Heart left ventricle (tissue), 16 donors: ENCODE data around the gene SYAP1. TPM values are rescaled to one million over a fixed set of nuclear protein-coding genes. Genes with fewer than 3 reads are reported as not detected.

ENCODE experiments used
- ATAC-seq, 4 donors: fragments of 200-7000 bp; cut with Tn5 transposase; one replicate each; pipeline ENCODE4 v1.9.1; 2020 to 2022; ENCODE audit warnings: moderate library complexity in 4 of 4, mild to moderate bottlenecking in 3 of 4, moderate number of reproducible peaks in 1 of 4
- DNase-seq, 5 donors: peaks; one replicate each; pipeline ENCODE4 v3.0.0-alpha.2; 2020
- H3K27ac ChIP-seq, 12 donors: fragments of 200-600 bp; sonication (generic) in 4 of 12; one replicate each; pipeline versions ENCODE4 v1.5.0 to v1.8.0; 2016 to 2022; ENCODE audit warnings: mild to moderate bottlenecking in 2 of 12
- H3K27me3 ChIP-seq, 9 donors: fragments of 200-600 bp; sonication (generic) in 2 of 9; one replicate each; pipeline versions ENCODE4 v1.5.1 to v1.8.0; 2016 to 2022; ENCODE audit warnings: mild to moderate bottlenecking in 3 of 9
- H3K36me3 ChIP-seq, 9 donors: fragments of 200-600 bp; sonication (generic) in 2 of 9; one replicate each; pipeline versions ENCODE4 v1.5.0 to v1.8.0; 2018 to 2022; ENCODE audit warnings: mild to moderate bottlenecking in 2 of 9
- H3K4me1 ChIP-seq, 12 donors: fragments of 200-600 bp; sonication (generic) in 4 of 12; one replicate each; pipeline versions ENCODE4 v1.5.0 to v1.8.0; 2016 to 2022; ENCODE audit warnings: mild to moderate bottlenecking in 3 of 12
- H3K4me3 ChIP-seq, 12 donors: fragments of 200-600 bp; sonication (generic) in 4 of 12; one replicate each; pipeline versions ENCODE4 v1.5.0 to v1.8.0; 2017 to 2022; ENCODE audit warnings: mild to moderate bottlenecking in 9 of 12, moderate library complexity in 4 of 12
- H3K9me3 ChIP-seq, 12 donors: fragments of 200-600 bp; sonication (generic) in 4 of 12; one replicate each; pipeline versions ENCODE4 v1.5.0 to v1.8.0; 2016 to 2022; ENCODE audit warnings: mild to moderate bottlenecking in 1 of 12
- POLR2A ChIP-seq, 2 donors: fragments of 450-650 bp; IDR thresholded peaks; one replicate each; pipeline ENCODE4 v1.6.1; 2017; ENCODE audit warnings: antibody characterized with exemption in 2 of 2, mild to moderate bottlenecking in 2 of 2, moderate library complexity in 2 of 2
- WGBS, 4 donors: extraction: QIAGEN DNeasy Blood & Tissue Kit in 2 of 4; methylation state at CpG; one replicate each; pipeline versions ENCODE4 v1.1.5 to v1.1.7; 2013 to 2018; 5-methylcytosine and 5-hydroxymethylcytosine counted together
- intact Hi-C, 10 donors: fragments of 100-400 bp; cut with DNase I; formaldehyde crosslinking; loops; one replicate each; pipeline versions ENCODE4 v1.11.1 to v1.14.2; 2022
- polyA plus RNA-seq, 2 donors: library from polyadenylated mRNA; stranded (reverse); fragments of 200-250 nt; gene quantifications; one replicate each; pipeline ENCODE4 v1.2.3, GENCODE V29; 2013
- total RNA-seq, 9 donors: library from RNA; depleted of rRNA in 2 of 9; stranded (reverse); fragments of >200 nt in 2 of 9; fragmentation: NEBNext Ultra II Directional in 3 of 9; extraction: Animal tissue kit (Norgen Biotek cat#: 25700) in 3 of 9; gene quantifications; one replicate each; pipeline versions ENCODE4 v1.1.0 to v1.2.4, GENCODE V29; 2016 to 2023
- TF ChIP-seq, protein P1 (sequence below), 12 donors: fragments of 200-600 bp; sonication (generic) in 4 of 12; IDR thresholded peaks; one replicate each; pipeline versions ENCODE4 v1.5.0 to v1.8.0; 2018 to 2022; ENCODE audit warnings: antibody characterized with exemption in 12 of 12, mild to moderate bottlenecking in 5 of 12
- donor health status: ischemic (EF 13 %, LVEDD 7.1; RV severe dilation, severe dysfunction).
- donor health status: healthy with polysubstance abuse.
- donor health status: DM: no; HTN: yes; CAD: no.
- donor health status: DM: no; HTN: no; CAD: no.
- donor health status: ischemic (EF 25% LVEDD 6.9; RV normal size, moderate dysfunction).
- donor health status: ischemic (EF 25% LVEDD 5.7; RV mildly dilated, moderate dysfunction).
- donor health status: healthy.
- donor health status: DM: yes; HTN: yes; CAD: no.
- donor health status: ischemic (EF 35%, LVEDD 5.7; RV mildly dilated, moderate dysfunction).
- donor health status: nonischemic (EF 11% LVEDD 7.7; RV severe dilation, severe dysfunction).
- donor health status: DM: yes; HTN: yes; CAD: no.
- donor health status: PGD.
- donor health status: ischemic (EF 29% LVEDD 5.4; RV normal size, mild dysfunction).
- donor health status: nonischemic (EF 23%, LVEDD 6.1; RV moderate dilation, normal function).

SYAP1 gene
- total and polyA plus RNA-seq, 11 donors: 10.1 to 23.4 (median 17.1) TPM

DNA sequence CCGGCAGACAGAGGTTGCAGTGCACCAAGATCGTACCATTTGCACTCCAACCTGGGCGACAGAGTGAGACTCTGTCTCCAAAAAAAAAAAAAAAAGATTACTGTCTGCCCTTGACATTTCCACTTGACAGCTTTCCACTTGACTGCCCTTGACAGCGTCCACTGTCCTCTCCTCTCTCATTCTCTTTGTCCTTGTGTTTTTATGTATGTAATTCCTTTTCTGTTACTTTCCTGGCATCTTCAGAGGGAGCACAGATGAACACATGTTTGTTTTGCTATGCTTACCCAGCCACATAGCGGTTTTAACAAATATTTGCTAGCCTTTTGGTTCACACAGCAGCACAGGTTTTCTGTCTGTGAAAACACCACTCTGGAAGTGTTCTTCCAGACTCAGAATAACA lies 26.2 kb downstream of the SYAP1 start:
- intact Hi-C loops: no loop called here
- Histone ChIP-seq H3K36me3 (peaks cover 0 to 86% (median 77%) of the 10 kb centered on the region in 9 donors), H3K27me3 (no peaks in the 10 kb centered on the region), H3K4me1 (no peaks in the 10 kb centered on the region), H3K4me3 (no peak overlapping the region), H3K9me3 (no peaks in the 10 kb centered on the region), H3K27ac (no peak overlapping the region)
- ATAC-seq: peak in 1 of 4 donors; percentile 33
- TF ChIP-seq, protein P1, sequence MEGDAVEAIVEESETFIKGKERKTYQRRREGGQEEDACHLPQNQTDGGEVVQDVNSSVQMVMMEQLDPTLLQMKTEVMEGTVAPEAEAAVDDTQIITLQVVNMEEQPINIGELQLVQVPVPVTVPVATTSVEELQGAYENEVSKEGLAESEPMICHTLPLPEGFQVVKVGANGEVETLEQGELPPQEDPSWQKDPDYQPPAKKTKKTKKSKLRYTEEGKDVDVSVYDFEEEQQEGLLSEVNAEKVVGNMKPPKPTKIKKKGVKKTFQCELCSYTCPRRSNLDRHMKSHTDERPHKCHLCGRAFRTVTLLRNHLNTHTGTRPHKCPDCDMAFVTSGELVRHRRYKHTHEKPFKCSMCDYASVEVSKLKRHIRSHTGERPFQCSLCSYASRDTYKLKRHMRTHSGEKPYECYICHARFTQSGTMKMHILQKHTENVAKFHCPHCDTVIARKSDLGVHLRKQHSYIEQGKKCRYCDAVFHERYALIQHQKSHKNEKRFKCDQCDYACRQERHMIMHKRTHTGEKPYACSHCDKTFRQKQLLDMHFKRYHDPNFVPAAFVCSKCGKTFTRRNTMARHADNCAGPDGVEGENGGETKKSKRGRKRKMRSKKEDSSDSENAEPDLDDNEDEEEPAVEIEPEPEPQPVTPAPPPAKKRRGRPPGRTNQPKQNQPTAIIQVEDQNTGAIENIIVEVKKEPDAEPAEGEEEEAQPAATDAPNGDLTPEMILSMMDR (IDR thresholded peaks at IDR 0.05): no peak
- no peak for TF ChIP-seq POLR2A (IDR thresholded peaks at IDR 0.05)
- no peak for DNase-seq
- WGBS, 4 donors: 63 to 81% (median 71%) methylated on average over 5 of the region's 5 CpGs

DNA sequence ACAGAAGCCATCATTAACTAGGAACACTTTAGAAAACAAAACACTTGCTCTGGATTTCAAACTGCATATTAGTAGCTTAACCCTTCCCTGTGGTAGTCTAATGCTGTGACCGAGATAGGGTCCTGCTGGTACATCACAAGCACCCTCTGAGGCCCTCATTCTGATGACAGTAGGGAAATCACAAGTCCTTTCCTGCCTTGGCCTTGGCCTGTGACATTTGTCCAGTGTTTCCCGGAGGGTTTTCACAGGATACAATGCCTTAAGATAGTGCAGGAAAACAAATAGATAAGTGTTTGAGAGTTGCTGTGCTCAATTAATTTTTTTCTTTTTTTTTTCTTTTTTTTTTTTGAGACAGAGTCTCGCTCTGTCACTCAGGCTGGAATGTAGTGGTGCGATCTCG lies 29.0 kb downstream of the SYAP1 start:
- 82 to 88% (median 82%) methylated on average over 5 of the region's 5 CpGs for WGBS, 4 donors

DNA sequence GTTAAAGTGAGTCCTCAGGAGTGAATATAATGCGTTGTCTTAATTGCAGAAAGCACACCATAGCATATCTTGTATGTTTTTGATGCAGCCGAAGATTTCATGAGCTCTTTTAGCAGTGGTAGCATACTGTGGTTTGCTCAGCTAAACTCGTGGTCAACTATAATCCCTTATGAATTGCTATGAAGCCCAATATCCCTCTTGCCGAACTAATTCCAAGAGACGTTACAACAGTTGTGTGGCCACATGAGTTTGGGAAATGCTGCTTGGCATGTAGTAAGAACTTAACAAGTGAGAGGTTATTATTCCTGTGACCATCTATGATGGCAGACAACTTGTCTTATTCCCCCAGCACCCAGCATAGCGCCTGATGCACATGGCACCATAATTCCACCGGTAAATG lies 30.7 kb downstream of the SYAP1 start:
- Histone ChIP-seq H3K4me1 (no peaks in the 10 kb centered on the region), H3K4me3 (no peak overlapping the region), H3K27me3 (no peaks in the 10 kb centered on the region), H3K27ac (no peak overlapping the region), H3K36me3 (peaks cover 0 to 60% (median 50%) of the 10 kb centered on the region in 9 donors), H3K9me3 (no peaks in the 10 kb centered on the region)
- DNase-seq (no peak), ATAC-seq (no peak)
- TF ChIP-seq POLR2A (IDR thresholded peaks at IDR 0.05): no peak
- TF ChIP-seq, protein P1 (IDR thresholded peaks at IDR 0.05): no peak
- intact Hi-C loops: no loop called here
- WGBS, 4 donors: 94 to 98% (median 97%) methylated on average over 7 of the region's 7 CpGs

More for the DNA sequence above, 29.0 kb downstream of the SYAP1 start:
- Histone ChIP-seq H3K9me3 (no peaks in the 10 kb centered on the region), H3K27me3 (no peaks in the 10 kb centered on the region), H3K4me1 (no peaks in the 10 kb centered on the region), H3K27ac (no peak overlapping the region), H3K4me3 (no peak overlapping the region), H3K36me3 (peaks cover 0 to 69% (median 56%) of the 10 kb centered on the region in 9 donors)
- intact Hi-C loops: no loop called here
- DNase-seq (no peak), ATAC-seq (no peak)
- TF ChIP-seq, protein P1 (IDR thresholded peaks at IDR 0.05): no peak
- TF ChIP-seq POLR2A (IDR thresholded peaks at IDR 0.05): no peak

DNA sequence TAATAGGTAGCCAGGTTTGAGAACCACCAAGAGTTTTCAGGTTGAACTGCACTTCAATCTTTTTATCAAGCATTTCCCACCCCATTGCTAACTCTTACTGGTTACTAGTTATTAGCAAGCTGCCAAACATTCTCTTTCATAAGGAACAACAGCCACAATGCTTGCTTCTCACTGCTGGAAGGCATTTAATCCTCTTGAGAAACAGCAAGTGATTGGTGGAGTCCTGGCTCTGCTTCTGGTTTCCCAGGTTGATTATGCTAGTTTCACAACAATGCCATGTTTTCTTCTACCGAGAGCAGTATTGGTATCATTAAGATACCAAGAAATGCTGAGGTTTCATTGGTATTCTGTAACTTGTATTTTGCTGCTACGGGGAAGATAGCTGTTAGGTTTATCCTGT lies 34.6 kb downstream of the SYAP1 start:
- Histone ChIP-seq H3K27me3 (no peaks in the 10 kb centered on the region), H3K36me3 (peaks cover 0 to 66% (median 51%) of the 10 kb centered on the region in 9 donors), H3K4me1 (no peaks in the 10 kb centered on the region), H3K27ac (no peak overlapping the region), H3K4me3 (no peak overlapping the region), H3K9me3 (no peaks in the 10 kb centered on the region)
- ATAC-seq (no peak), DNase-seq (no peak)
- intact Hi-C loops: no loop called here
- TF ChIP-seq, protein P1 (IDR thresholded peaks at IDR 0.05): no peak
- TF ChIP-seq POLR2A (IDR thresholded peaks at IDR 0.05): no peak
- 95 to 100% (median 97%) methylated on average over 2 of the region's 2 CpGs for WGBS, 4 donors
